Coronary artery (tissue), 2 donors: ENCODE measurements around the gene UQCRH.
"Not testable (repeated sequence)": the region's sequence is repeated elsewhere in the genome, so short reads cannot be mapped to it uniquely, and the experiment has no call there.

ENCODE experiments used
- DNase-seq: peaks from one replicate; pipeline ENCODE4 v3.0.0-alpha.2; 2017; ENCODE audit warnings: low spot score
- H3K27ac ChIP-seq, 2 donors: fragments of 200-600 bp; sonication (generic); one replicate each; pipeline ENCODE4 v1.5.1; 2016 to 2019
- H3K4me3 ChIP-seq: fragments of 200-600 bp; sonication (generic); 2 replicates; pipeline ENCODE4 v1.5.1; 2016; ENCODE audit warnings: mild to moderate bottlenecking, moderate library complexity
- CTCF ChIP-seq: fragments of 200-600 bp; sonication (generic); IDR thresholded peaks from one replicate; pipeline ENCODE4 v1.5.1; 2019; ENCODE audit warnings: antibody characterized with exemption

The UQCRH gene

DNA sequence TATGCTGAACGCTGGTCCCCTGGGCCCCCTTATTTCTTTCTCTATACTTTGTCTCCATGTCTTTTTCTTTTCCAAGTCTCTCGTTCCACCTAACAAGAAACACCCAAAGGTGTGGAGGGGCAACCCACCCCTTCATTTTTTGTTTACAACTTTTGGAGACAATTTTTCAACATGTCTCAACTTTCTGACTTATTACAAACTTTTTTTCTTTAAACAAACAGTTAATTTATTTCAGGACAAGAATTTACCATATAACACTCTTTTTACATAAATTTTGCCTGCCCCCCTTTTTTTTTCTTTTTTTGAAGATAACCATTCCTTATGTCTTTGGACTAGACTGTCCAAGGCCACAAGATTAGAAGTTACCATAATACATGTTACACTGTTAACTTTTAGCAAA is 26.9 kb downstream of the UQCRH start:
- DNase-seq, H3K4me3 ChIP-seq, H3K27ac ChIP-seq: not testable (repeated sequence)

- not testable (repeated sequence) for H3K4me3 ChIP-seq, H3K27ac ChIP-seq, DNase-seq
Observed at GRCh38 chr1:46331786-46332540, 28.5 kb downstream of the UQCRH start.

- H3K27ac ChIP-seq: no peak overlapping the region
- TF ChIP-seq CTCF: no peak
- no peak overlapping the region for H3K4me3 ChIP-seq
- DNase-seq: no peak
Observed at GRCh38 chr1:46333300-46334029, 30.0 kb downstream of the UQCRH start.

DNA sequence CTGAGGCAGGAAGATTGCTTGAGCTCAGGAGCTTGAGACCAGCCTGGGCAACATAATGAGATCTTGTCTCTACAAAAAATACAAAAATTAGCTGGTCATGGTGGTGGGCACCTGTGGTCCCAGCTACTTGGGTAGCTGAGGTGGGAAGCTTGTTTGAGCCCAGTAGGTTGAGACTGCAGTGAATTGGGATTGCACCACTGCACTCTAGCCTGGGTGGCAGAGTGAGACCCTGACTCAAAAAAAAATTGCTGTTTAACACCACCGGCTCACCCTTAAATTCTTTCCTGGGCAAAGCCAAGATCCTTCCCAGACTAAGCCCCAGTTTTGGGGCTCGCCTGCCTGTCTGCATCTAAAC is 30.5 kb downstream of the UQCRH start:
- Histone ChIP-seq H3K27ac (no peak overlapping the region), H3K4me3 (no peak overlapping the region)
- DNase-seq: no peak
- TF ChIP-seq CTCF: no peak

GRCh38 chr1:46335081-46335480 is 31.6 kb downstream of the UQCRH start:
- H3K4me3 ChIP-seq: no peak overlapping the region
- no peak for TF ChIP-seq CTCF
- DNase-seq: no peak
- no peak overlapping the region for H3K27ac ChIP-seq

DNA sequence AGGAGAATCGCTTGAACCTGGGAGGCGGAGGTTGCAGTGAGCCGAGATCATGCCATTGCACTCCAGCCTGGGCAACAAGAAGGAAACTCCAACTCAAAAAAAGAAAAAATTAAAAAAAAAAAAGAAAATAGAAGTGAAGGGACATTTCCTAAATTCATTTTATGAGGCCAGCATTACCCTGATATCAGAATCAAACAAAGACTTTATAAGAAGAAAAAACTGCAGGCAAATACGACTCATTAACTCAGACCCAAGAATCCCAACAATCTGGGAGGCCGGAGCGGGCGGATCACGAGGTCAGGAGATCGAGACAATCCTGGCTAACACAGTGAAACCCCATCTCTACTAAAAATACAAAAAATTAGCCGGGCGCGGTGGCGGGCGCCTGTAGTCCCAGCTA is 33.9 kb downstream of the UQCRH start:
- DNase-seq, H3K4me3 ChIP-seq, H3K27ac ChIP-seq: not testable (repeated sequence)

DNA sequence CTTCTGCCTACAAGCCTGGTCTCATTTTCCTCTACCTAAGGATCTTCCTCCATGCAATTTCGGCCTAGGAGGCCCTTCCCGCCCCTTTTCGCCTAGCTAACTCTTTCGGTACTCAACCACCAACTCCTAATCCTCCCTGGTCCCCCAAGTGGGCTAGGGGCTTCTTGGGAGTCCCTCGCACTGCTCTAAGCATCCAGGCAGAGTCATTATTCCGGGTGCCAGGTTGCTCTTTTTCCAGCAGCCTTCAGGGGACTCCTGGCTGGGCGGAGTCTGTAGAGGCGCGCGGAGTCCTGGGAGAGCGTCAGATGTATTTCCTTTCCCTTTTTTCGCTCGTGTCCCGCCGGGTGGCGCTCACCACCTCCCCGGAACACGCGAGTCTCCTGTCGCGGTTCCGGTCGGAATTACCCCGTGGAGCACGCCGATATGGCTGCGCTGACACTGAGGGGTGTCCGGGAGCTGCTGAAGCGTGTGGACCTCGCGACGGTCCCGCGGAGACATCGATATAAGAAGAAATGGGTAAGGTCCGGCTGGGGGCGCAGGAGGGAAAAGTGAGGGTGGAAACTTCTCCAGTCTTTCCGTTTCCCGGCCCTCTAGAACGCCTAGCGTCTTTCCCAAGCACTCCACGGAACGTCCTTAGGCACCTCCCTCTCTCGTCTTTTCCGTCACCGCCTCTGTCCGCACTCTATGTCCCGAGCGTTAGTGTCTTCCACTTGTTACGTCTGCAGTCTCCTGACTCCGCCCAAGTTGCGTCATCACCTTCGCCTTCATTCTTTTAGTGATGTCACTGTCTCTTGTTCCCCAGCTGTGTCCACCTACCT is 37.1 kb downstream of the UQCRH start, which contains the start of gene NSUN4:
Gene NSUN4, plus strand, starts transcription at position 404 of the 818 bp plus-strand sequence. Its CDS starts 20 bp downstream, at position 424.
- peak; percentile 96 for DNase-seq
- peak within 1 kb of the TSS; percentile 79 for H3K4me3 ChIP-seq
- TF ChIP-seq CTCF: peak; percentile 37
- H3K27ac ChIP-seq: peak within 1 kb of the TSS; percentile 93 to 95

DNA sequence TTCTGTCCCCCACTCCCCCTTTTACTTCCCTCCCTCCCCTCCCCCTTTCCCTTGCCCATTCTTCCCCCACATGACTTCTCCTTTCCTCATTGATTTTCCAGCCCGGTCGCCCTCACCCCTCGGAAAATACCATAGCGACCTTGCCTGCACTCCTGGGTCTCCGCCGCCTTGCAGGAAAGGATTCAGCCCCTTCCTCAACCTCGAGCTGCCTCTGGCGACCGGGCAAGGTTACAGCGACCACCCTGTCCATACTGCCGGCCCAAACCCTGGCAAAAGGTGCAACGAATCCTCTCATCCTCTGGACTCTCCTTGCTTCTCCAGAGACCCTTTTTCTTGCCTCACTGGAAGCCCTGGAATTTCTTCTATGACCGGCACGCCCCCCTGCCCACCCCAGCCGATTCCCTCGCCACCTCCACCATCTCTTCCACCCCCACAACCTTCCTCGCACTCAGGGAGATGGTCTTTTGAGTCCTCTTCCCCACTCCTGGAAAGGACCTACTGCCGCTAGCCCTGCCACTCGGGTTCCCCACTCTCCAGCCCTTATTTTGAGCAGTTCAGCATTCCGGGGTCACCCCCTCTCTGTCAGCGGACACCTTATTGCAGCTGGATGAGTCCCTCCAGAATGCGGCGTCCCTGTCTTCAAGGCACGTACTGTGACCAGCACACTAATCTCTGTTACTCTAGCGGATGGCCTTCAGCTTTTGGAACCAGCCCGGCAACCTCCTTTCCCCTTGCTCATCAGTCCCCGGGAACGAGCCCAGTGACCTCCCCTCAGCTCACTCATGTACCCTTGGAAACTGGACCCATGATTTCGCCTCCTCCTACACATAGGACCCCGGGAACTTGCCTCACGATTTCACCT is 38.0 kb downstream of the UQCRH start:
- peak overlapping the region; percentile 93 to 95 for H3K27ac ChIP-seq
- TF ChIP-seq CTCF: no peak
- no peak for DNase-seq
- H3K4me3 ChIP-seq: peak overlapping the region; percentile 79
